Gastroesophageal sphincter (tissue), 3 donors: ENCODE data around the gene HBG2.

Experiments
- POLR2A ChIP-seq, 2 donors: fragments of 450-650 bp; IDR thresholded peaks; one replicate each; pipeline ENCODE4 v1.6.1; 2017; ENCODE audit warnings: antibody characterized with exemption in 2 of 2, mild to moderate bottlenecking in 2 of 2, moderate library complexity in 1 of 2
- POLR2AphosphoS5 ChIP-seq: sonication (generic); formaldehyde crosslinking; IDR thresholded peaks from one replicate; pipeline ENCODE4 v1.6.1; 2017; ENCODE audit warnings: antibody characterized with exemption
- TF ChIP-seq, protein P1 (sequence below), 4 experiments: fragments of 200-600 bp in 2 of 4; fragments of 450-650 bp in 2 of 4; sonication (generic) in 1 of 4; IDR thresholded peaks; one replicate each; pipeline ENCODE4 v1.5.1; 2017 to 2019; ENCODE audit warnings: antibody characterized with exemption in 4 of 4, mild to moderate bottlenecking in 2 of 4, moderate library complexity in 2 of 4

- TF ChIP-seq POLR2A (IDR thresholded peaks at IDR 0.05): no peak
- TF ChIP-seq, protein P1, sequence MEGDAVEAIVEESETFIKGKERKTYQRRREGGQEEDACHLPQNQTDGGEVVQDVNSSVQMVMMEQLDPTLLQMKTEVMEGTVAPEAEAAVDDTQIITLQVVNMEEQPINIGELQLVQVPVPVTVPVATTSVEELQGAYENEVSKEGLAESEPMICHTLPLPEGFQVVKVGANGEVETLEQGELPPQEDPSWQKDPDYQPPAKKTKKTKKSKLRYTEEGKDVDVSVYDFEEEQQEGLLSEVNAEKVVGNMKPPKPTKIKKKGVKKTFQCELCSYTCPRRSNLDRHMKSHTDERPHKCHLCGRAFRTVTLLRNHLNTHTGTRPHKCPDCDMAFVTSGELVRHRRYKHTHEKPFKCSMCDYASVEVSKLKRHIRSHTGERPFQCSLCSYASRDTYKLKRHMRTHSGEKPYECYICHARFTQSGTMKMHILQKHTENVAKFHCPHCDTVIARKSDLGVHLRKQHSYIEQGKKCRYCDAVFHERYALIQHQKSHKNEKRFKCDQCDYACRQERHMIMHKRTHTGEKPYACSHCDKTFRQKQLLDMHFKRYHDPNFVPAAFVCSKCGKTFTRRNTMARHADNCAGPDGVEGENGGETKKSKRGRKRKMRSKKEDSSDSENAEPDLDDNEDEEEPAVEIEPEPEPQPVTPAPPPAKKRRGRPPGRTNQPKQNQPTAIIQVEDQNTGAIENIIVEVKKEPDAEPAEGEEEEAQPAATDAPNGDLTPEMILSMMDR (IDR thresholded peaks at IDR 0.05): no peak
- no peak for TF ChIP-seq POLR2AphosphoS5
Observed at GRCh38 chr11:5245155-5245554, 9.4 kb downstream of the HBG2 start.
